ENCODE results near the gene MTCH1. TPM values are rescaled to one million over a fixed set of nuclear protein-coding genes. Genes with fewer than 3 reads are reported as not detected.

MTCH1 gene
- total RNA-seq, 1 donor from 2014 or later: 144 TPM

GRCh38 chr6:37007340-37008043, 21.5 kb upstream of the MTCH1 start:
- no peak overlapping the region for H3K4me3 ChIP-seq
- no peaks in the 10 kb centered on the region for H4K20me1 ChIP-seq (ENCODE audit: low read depth)
- Mint-ChIP-seq H3K36me3 (no peaks in the 10 kb centered on the region), H3K27me3 (ENCODE audit: insufficient read depth, low read depth) (peaks cover 2% of the 10 kb centered on the region), H3K4me3 (no peak overlapping the region), H3K9me3 (no peaks in the 10 kb centered on the region), H3K4me1 (peaks cover 3% of the 10 kb centered on the region), H3K27ac (no peak overlapping the region)
- no peak overlapping the region for H2AFZ ChIP-seq (replicated peaks)
- DNase-seq (ENCODE audit: low spot score): no peak
- no peak overlapping the region for H3K4me2 ChIP-seq
- no peaks in the 10 kb centered on the region for H3K4me1 ChIP-seq
- H3K36me3 ChIP-seq: no peaks in the 10 kb centered on the region
- no peaks in the 10 kb centered on the region for H3F3A ChIP-seq (ENCODE audit: low read depth)
- H3K9me3 ChIP-seq (ENCODE audit: low read depth): no peaks in the 10 kb centered on the region
- no peak overlapping the region for H3K9ac ChIP-seq
- TF ChIP-seq EZH2 (IDR thresholded peaks at IDR 0.05): no peak
- no peak for TF ChIP-seq EZH2phosphoT487 (IDR thresholded peaks at IDR 0.05)
- TF ChIP-seq, protein P1, sequence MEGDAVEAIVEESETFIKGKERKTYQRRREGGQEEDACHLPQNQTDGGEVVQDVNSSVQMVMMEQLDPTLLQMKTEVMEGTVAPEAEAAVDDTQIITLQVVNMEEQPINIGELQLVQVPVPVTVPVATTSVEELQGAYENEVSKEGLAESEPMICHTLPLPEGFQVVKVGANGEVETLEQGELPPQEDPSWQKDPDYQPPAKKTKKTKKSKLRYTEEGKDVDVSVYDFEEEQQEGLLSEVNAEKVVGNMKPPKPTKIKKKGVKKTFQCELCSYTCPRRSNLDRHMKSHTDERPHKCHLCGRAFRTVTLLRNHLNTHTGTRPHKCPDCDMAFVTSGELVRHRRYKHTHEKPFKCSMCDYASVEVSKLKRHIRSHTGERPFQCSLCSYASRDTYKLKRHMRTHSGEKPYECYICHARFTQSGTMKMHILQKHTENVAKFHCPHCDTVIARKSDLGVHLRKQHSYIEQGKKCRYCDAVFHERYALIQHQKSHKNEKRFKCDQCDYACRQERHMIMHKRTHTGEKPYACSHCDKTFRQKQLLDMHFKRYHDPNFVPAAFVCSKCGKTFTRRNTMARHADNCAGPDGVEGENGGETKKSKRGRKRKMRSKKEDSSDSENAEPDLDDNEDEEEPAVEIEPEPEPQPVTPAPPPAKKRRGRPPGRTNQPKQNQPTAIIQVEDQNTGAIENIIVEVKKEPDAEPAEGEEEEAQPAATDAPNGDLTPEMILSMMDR (IDR thresholded peaks at IDR 0.05): no peak
- H3K27ac ChIP-seq: no peak overlapping the region
- no peaks in the 10 kb centered on the region for H3K27me3 ChIP-seq
- no peaks in the 10 kb centered on the region for H3K79me2 ChIP-seq (ENCODE audit: low read depth)

DNA sequence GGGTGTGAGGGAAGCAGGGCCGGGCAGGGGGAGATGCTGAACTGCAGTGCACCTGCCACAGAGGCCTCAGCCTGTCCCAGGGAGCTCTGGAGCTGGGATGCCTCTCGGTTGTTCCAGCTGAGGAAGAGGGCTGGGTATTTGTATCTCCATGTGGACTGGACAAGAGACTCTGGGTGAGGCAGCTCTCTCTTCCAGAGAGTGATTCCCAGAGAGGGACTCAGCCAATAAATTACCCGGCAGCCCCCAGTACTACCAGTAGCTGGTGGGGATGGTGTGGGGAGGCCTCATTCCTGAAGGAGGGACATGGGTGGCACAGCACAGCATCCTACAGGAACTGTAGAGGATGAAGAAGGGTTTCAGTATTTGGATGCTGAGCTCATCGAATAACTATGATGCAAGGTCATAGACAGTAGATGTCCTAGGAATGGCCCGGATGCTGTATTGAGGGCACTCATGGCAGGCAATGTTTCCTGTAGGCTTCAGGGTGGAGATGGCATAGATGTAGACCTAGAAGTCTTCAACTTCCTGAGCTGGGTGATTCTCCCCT, 20.9 kb upstream of the MTCH1 start:
- no peaks in the 10 kb centered on the region for H3K36me3 Mint-ChIP-seq

GRCh38 chr6:37005827-37006567, 20.0 kb upstream of the MTCH1 start:
- no peak for DNase-seq (ENCODE audit: low spot score)
- H3K9me3 ChIP-seq (ENCODE audit: low read depth): no peaks in the 10 kb centered on the region
- peaks cover 3% of the 10 kb centered on the region for H3K4me1 Mint-ChIP-seq
- H3F3A ChIP-seq (ENCODE audit: low read depth): no peaks in the 10 kb centered on the region
- H3K27ac Mint-ChIP-seq: no peak overlapping the region
- H3K27ac ChIP-seq: no peak overlapping the region
- H3K9me3 Mint-ChIP-seq: no peaks in the 10 kb centered on the region
- no peak overlapping the region for H3K4me3 Mint-ChIP-seq
- H4K20me1 ChIP-seq (ENCODE audit: low read depth): no peaks in the 10 kb centered on the region
- no peak overlapping the region for H3K9ac ChIP-seq
- peaks cover 5% of the 10 kb centered on the region for H3K27me3 Mint-ChIP-seq (ENCODE audit: insufficient read depth, low read depth)
- no peaks in the 10 kb centered on the region for H3K36me3 Mint-ChIP-seq
- H3K36me3 ChIP-seq: no peaks in the 10 kb centered on the region
- TF ChIP-seq, protein P1 (IDR thresholded peaks at IDR 0.05): no peak
- TF ChIP-seq EZH2phosphoT487 (IDR thresholded peaks at IDR 0.05) (no peak), EZH2 (IDR thresholded peaks at IDR 0.05) (no peak)
- H3K4me2 ChIP-seq: no peak overlapping the region
- no peaks in the 10 kb centered on the region for H3K27me3 ChIP-seq
- H3K79me2 ChIP-seq (ENCODE audit: low read depth): no peaks in the 10 kb centered on the region
- H2AFZ ChIP-seq (replicated peaks): no peak overlapping the region
- no peaks in the 10 kb centered on the region for H3K4me1 ChIP-seq
- no peak overlapping the region for H3K4me3 ChIP-seq

More for the DNA sequence above, 20.9 kb upstream of the MTCH1 start:
- no peaks in the 10 kb centered on the region for H3K36me3 ChIP-seq
- H3K27ac Mint-ChIP-seq: no peak overlapping the region
- H4K20me1 ChIP-seq (ENCODE audit: low read depth): no peaks in the 10 kb centered on the region
- no peaks in the 10 kb centered on the region for H3K9me3 Mint-ChIP-seq
- H3K27ac ChIP-seq: no peak overlapping the region
- no peak overlapping the region for H2AFZ ChIP-seq (replicated peaks)
- no peaks in the 10 kb centered on the region for H3F3A ChIP-seq (ENCODE audit: low read depth)
- no peak overlapping the region for H3K4me2 ChIP-seq
- peaks cover 5% of the 10 kb centered on the region for H3K27me3 Mint-ChIP-seq (ENCODE audit: insufficient read depth, low read depth)
- H3K79me2 ChIP-seq (ENCODE audit: low read depth): no peaks in the 10 kb centered on the region
- H3K4me3 ChIP-seq: no peak overlapping the region
- no peaks in the 10 kb centered on the region for H3K9me3 ChIP-seq (ENCODE audit: low read depth)
- DNase-seq (ENCODE audit: low spot score): no peak
- H3K27me3 ChIP-seq: no peaks in the 10 kb centered on the region
- H3K4me1 Mint-ChIP-seq: peaks cover 3% of the 10 kb centered on the region
- TF ChIP-seq, protein P1 (IDR thresholded peaks at IDR 0.05): no peak
- TF ChIP-seq EZH2 (IDR thresholded peaks at IDR 0.05): no peak
- no peak for TF ChIP-seq EZH2phosphoT487 (IDR thresholded peaks at IDR 0.05)
- no peaks in the 10 kb centered on the region for H3K4me1 ChIP-seq
- H3K9ac ChIP-seq: no peak overlapping the region
- no peak overlapping the region for H3K4me3 Mint-ChIP-seq
